ENCODE measurements around the gene TBX1.

GRCh38 chr22:19749876-19750275 is 10.7 kb upstream of the TBX1 start:
- TF ChIP-seq MYC (IDR thresholded peaks at IDR 0.05; ENCODE audit: low read depth, low read length) (no peak), CTCF (IDR thresholded peaks at IDR 0.05; ENCODE audit: low read depth, low read length) (no peak), POLR2A (IDR thresholded peaks at IDR 0.05; ENCODE audit: extremely low read depth, insufficient read length) (no peak)

Data from NB4 (cell line).